Esophagus squamous epithelium (tissue), 4 donors: ENCODE results near the gene DAAM1.

Source experiments
- CTCF ChIP-seq, 6 experiments: fragments of 450-650 bp in 4 of 6; fragments of 200-600 bp in 2 of 6; sonication (generic) in 2 of 6; IDR thresholded peaks; one replicate each; pipeline ENCODE4 v1.5.1; 2016 to 2019; ENCODE audit warnings: antibody characterized with exemption in 6 of 6, mild to moderate bottlenecking in 4 of 6, moderate library complexity in 4 of 6
- POLR2A ChIP-seq, 4 donors: fragments of 450-650 bp; IDR thresholded peaks; one replicate each; pipeline ENCODE4 v1.6.1; 2017; ENCODE audit warnings: antibody characterized with exemption in 4 of 4, mild to moderate bottlenecking in 4 of 4, moderate library complexity in 3 of 4

GRCh38 chr14:59267046-59267445, 78.6 kb downstream of the DAAM1 start:
- TF ChIP-seq POLR2A (IDR thresholded peaks at IDR 0.05), result no peak
- TF ChIP-seq CTCF (IDR thresholded peaks at IDR 0.05), result no peak
